Mesodermal cell (in vitro differentiated cells): ENCODE data around the gene SPAG4.

Experiments
- H3K27ac ChIP-seq: 2 replicates; pipeline ENCODE4 v1.7.0; 2013; ENCODE audit warnings: mild to moderate bottlenecking, low read depth, low read length, moderate library complexity; ENCODE audit not compliant: severe bottlenecking
- H3K36me3 ChIP-seq: 2 replicates; pipeline ENCODE4 v1.7.1; 2013; ENCODE audit warnings: mild to moderate bottlenecking, low read length, moderate library complexity; ENCODE audit not compliant: control insufficient read depth, insufficient read depth
- H3K4me1 ChIP-seq: one replicate; pipeline ENCODE4 v1.7.1; 2013; ENCODE audit warnings: mild to moderate bottlenecking, low read length; ENCODE audit not compliant: insufficient read depth, control insufficient read depth, poor library complexity, severe bottlenecking
- H3K4me3 ChIP-seq: 2 replicates; pipeline ENCODE4 v1.7.0; 2013; ENCODE audit warnings: low read length, control low read depth, mild to moderate bottlenecking; ENCODE audit not compliant: insufficient read depth, poor library complexity, severe bottlenecking; ENCODE audit errors: extremely low read depth
- H3K9me3 ChIP-seq: 2 replicates; pipeline ENCODE4 v1.7.1; 2013; ENCODE audit warnings: mild to moderate bottlenecking, low read length, moderate library complexity; ENCODE audit not compliant: control insufficient read depth
- WGBS, 2 experiments: methylation state at CpG; one replicate each; pipeline ENCODE4 v1.1.5; 2013; ENCODE audit warnings: missing lambda C conversion rate in 2 of 2; ENCODE audit not compliant: insufficient coverage in 2 of 2; 5-methylcytosine and 5-hydroxymethylcytosine counted together

The SPAG4 gene

GRCh38 chr20:35640724-35641123 is 25.1 kb downstream of the SPAG4 start:
- Histone ChIP-seq H3K27ac (no peak overlapping the region), H3K36me3 (peaks cover 4% of the 10 kb centered on the region), H3K4me3 (no peak overlapping the region), H3K9me3 (no peaks in the 10 kb centered on the region), H3K4me1 (no peaks in the 10 kb centered on the region)
- 77 to 81% methylated on average over 2 to 3 of the region's 3 CpGs for WGBS, 2 experiments

GRCh38 chr20:35641743-35642142 is 26.1 kb downstream of the SPAG4 start:
- WGBS, 2 experiments, result 88 to 100% methylated on average over 3 to 4 of the region's 4 CpGs
- Histone ChIP-seq H3K36me3 (peaks cover 4% of the 10 kb centered on the region), H3K27ac (no peak overlapping the region), H3K9me3 (no peaks in the 10 kb centered on the region), H3K4me1 (no peaks in the 10 kb centered on the region), H3K4me3 (no peak overlapping the region)

- Histone ChIP-seq H3K27ac (no peak overlapping the region), H3K9me3 (no peaks in the 10 kb centered on the region), H3K36me3 (peaks cover 11% of the 10 kb centered on the region), H3K4me1 (no peaks in the 10 kb centered on the region), H3K4me3 (no peak overlapping the region)
- WGBS, 2 experiments, result 91 to 100% methylated on average over 5 of the region's 7 CpGs
These were observed 27.4 kb downstream of the SPAG4 start for GRCh38 chr20:35643045-35643444.

- 100% methylated on average over 1 of the region's 2 CpGs for WGBS, 2 experiments
- no peak overlapping the region for H3K4me3 ChIP-seq
- H3K4me1 ChIP-seq, result no peaks in the 10 kb centered on the region
- peaks cover 24% of the 10 kb centered on the region for H3K36me3 ChIP-seq
- H3K9me3 ChIP-seq, result no peaks in the 10 kb centered on the region
- no peak overlapping the region for H3K27ac ChIP-seq
These were observed 29.2 kb downstream of the SPAG4 start for GRCh38 chr20:35644806-35645205.

- peaks cover 48% of the 10 kb centered on the region for H3K36me3 ChIP-seq
These were observed 33.2 kb downstream of the SPAG4 start for GRCh38 chr20:35648836-35649235.

GRCh38 chr20:35650632-35651031 is 35.0 kb downstream of the SPAG4 start:
- Histone ChIP-seq H3K27ac (no peak overlapping the region), H3K4me1 (no peaks in the 10 kb centered on the region), H3K36me3 (peaks cover 64% of the 10 kb centered on the region), H3K4me3 (no peak overlapping the region), H3K9me3 (no peaks in the 10 kb centered on the region)
- no CpG with 5 or more reads among the region's 3 CpGs for whole genome bisulfite sequencing, 2 experiments

More at GRCh38 chr20:35648836-35649235, 33.2 kb downstream of the SPAG4 start:
- Histone ChIP-seq H3K4me1 (no peaks in the 10 kb centered on the region), H3K9me3 (no peaks in the 10 kb centered on the region), H3K4me3 (no peak overlapping the region), H3K27ac (no peak overlapping the region)

- Histone ChIP-seq H3K4me3 (no peak overlapping the region), H3K36me3 (peaks cover 73% of the 10 kb centered on the region), H3K4me1 (no peaks in the 10 kb centered on the region), H3K9me3 (no peaks in the 10 kb centered on the region), H3K27ac (no peak overlapping the region)
These were observed 36.3 kb downstream of the SPAG4 start for GRCh38 chr20:35651958-35652357.

GRCh38 chr20:35652641-35653429 is 37.2 kb downstream of the SPAG4 start:
- 98% methylated on average over 11 to 13 of the region's 13 CpGs for WGBS, 2 experiments
- no peaks in the 10 kb centered on the region for H3K4me1 ChIP-seq
- peaks cover 74% of the 10 kb centered on the region for H3K36me3 ChIP-seq
- no peaks in the 10 kb centered on the region for H3K9me3 ChIP-seq
- H3K27ac ChIP-seq, result no peak overlapping the region
- H3K4me3 ChIP-seq, result no peak overlapping the region

- H3K36me3 ChIP-seq, result peaks cover 71% of the 10 kb centered on the region
- H3K9me3 ChIP-seq, result no peaks in the 10 kb centered on the region
- no peak overlapping the region for H3K27ac ChIP-seq
- H3K4me3 ChIP-seq, result no peak overlapping the region
- no peaks in the 10 kb centered on the region for H3K4me1 ChIP-seq
- 100% methylated on average over 2 to 3 of the region's 3 CpGs for WGBS, 2 experiments
These were observed 37.8 kb downstream of the SPAG4 start for GRCh38 chr20:35653430-35653734.

GRCh38 chr20:35653893-35654292 is 38.3 kb downstream of the SPAG4 start:
- Histone ChIP-seq H3K4me3 (no peak overlapping the region), H3K36me3 (peaks cover 69% of the 10 kb centered on the region), H3K9me3 (no peaks in the 10 kb centered on the region), H3K27ac (no peak overlapping the region), H3K4me1 (no peaks in the 10 kb centered on the region)
- WGBS, 2 experiments, result 96 to 98% methylated on average over 3 to 4 of the region's 4 CpGs

- Histone ChIP-seq H3K4me1 (no peaks in the 10 kb centered on the region), H3K9me3 (no peaks in the 10 kb centered on the region), H3K27ac (no peak overlapping the region), H3K36me3 (peaks cover 65% of the 10 kb centered on the region), H3K4me3 (no peak overlapping the region)
- 98% methylated on average over 9 of the region's 9 CpGs for WGBS, 2 experiments
These were observed 38.8 kb downstream of the SPAG4 start for GRCh38 chr20:35654415-35654814.
